Neural cell (in vitro differentiated cells): ENCODE measurements around the gene EPS15. TPM values are rescaled to one million over a fixed set of nuclear protein-coding genes. Genes with fewer than 3 reads are reported as not detected.
"Not testable (repeated sequence)": the region's sequence is repeated elsewhere in the genome, so short reads cannot be mapped to it uniquely, and the experiment has no call there.

Experiments
- H2AFZ ChIP-seq: fragments of 200-600, 300-800 bp; sonication (generic), shearing (Covaris generic); 2 replicates; pipeline ENCODE4 v1.6.0; 2014; ENCODE audit warnings: low read depth, mild to moderate bottlenecking, antibody characterized with exemption, low read length, moderate library complexity
- H3F3A ChIP-seq: fragments of 200-600 bp; shearing (Covaris generic); 2 replicates; pipeline ENCODE4 v1.6.1; 2016; ENCODE audit warnings: mild to moderate bottlenecking, moderate library complexity, mixed read lengths, antibody characterized with exemption, low read length; ENCODE audit not compliant: insufficient read depth, poor library complexity, severe bottlenecking
- H3K27ac ChIP-seq: fragments of 200-600, 300-800 bp; sonication (generic), shearing (Covaris generic); 2 replicates; pipeline ENCODE4 v1.5.1; 2014; ENCODE audit warnings: mild to moderate bottlenecking, low read length, moderate library complexity
- H3K27me3 ChIP-seq: fragments of 300-800, 200-600 bp; sonication (generic), shearing (Covaris generic); 2 replicates; pipeline ENCODE4 v1.6.0; 2014; ENCODE audit warnings: mild to moderate bottlenecking, low read depth, low read length, moderate library complexity; ENCODE audit not compliant: insufficient read depth
- H3K36me3 ChIP-seq: fragments of 300-800, 200-600 bp; sonication (generic), shearing (Covaris generic); 2 replicates; pipeline ENCODE4 v1.5.1; 2014; ENCODE audit warnings: mild to moderate bottlenecking, antibody characterized with exemption, low read length, moderate library complexity; ENCODE audit not compliant: insufficient read depth
- H3K4me2 ChIP-seq: fragments of 300-800, 200-600 bp; sonication (generic), shearing (Covaris generic); 2 replicates; pipeline ENCODE4 v1.6.0; 2014; ENCODE audit warnings: mild to moderate bottlenecking, low read length
- H3K4me3 ChIP-seq: fragments of 300-800, 200-600 bp; sonication (generic), shearing (Covaris generic); 2 replicates; pipeline ENCODE4 v1.5.1; 2014; ENCODE audit warnings: mild to moderate bottlenecking, low read length, moderate library complexity
- H3K79me2 ChIP-seq: fragments of 200-600 bp; shearing (Covaris generic); replicated peaks from 2 replicates; pipeline ENCODE4 v1.6.0; 2014; ENCODE audit warnings: mild to moderate bottlenecking, low read length, moderate library complexity; ENCODE audit not compliant: insufficient read depth
- H3K9ac ChIP-seq: fragments of 300-800, 200-600 bp; sonication (generic), shearing (Covaris generic); 2 replicates; pipeline ENCODE4 v1.6.1; 2016; ENCODE audit warnings: mild to moderate bottlenecking, low read length, mixed read lengths
- H3K9me2 ChIP-seq: fragments of 200-600 bp; shearing (Covaris generic); 2 replicates; pipeline ENCODE4 v1.6.1; 2016; ENCODE audit warnings: mild to moderate bottlenecking, low read length, mixed read lengths; ENCODE audit not compliant: insufficient read depth
- H3K9me3 ChIP-seq: fragments of 200-600, 300-800 bp; sonication (generic), shearing (Covaris generic); 2 replicates; pipeline ENCODE4 v1.6.1; 2016; ENCODE audit warnings: mild to moderate bottlenecking, mixed run types, low read length, moderate library complexity, mixed read lengths
- H4K20me1 ChIP-seq: fragments of 200-600 bp; shearing (Covaris generic); 2 replicates; pipeline ENCODE4 v1.6.1; 2016; ENCODE audit warnings: mild to moderate bottlenecking, mixed run types; ENCODE audit not compliant: insufficient read depth
- EP300 ChIP-seq: fragments of 450-650 bp; conservative IDR thresholded peaks from 2 replicates; pipeline ENCODE4 v1.6.1; 2014; ENCODE audit warnings: antibody characterized with exemption, mild to moderate bottlenecking, moderate library complexity; ENCODE audit not compliant: poor library complexity, severe bottlenecking
- EZH2 ChIP-seq: fragments of 200-600, 300-800 bp; shearing (Covaris generic), sonication (generic); IDR thresholded peaks from 2 replicates; pipeline ENCODE4 v1.6.1; 2014; ENCODE audit warnings: antibody characterized with exemption, low read length, borderline replicate concordance, mild to moderate bottlenecking; ENCODE audit not compliant: insufficient read depth, poor library complexity, severe bottlenecking
- MXI1 ChIP-seq: fragments of 450-650 bp; conservative IDR thresholded peaks from 2 replicates; pipeline ENCODE4 v1.6.1; 2014; ENCODE audit warnings: antibody characterized with exemption, mild to moderate bottlenecking; ENCODE audit not compliant: poor library complexity, severe bottlenecking
- POLR2AphosphoS5 ChIP-seq: IDR thresholded peaks from 2 replicates; pipeline ENCODE4 v1.6.1; 2012
- RAD21 ChIP-seq: fragments of 450-650 bp; conservative IDR thresholded peaks from 2 replicates; pipeline ENCODE4 v1.6.1; 2014; ENCODE audit warnings: antibody characterized with exemption, mild to moderate bottlenecking, moderate library complexity
- SMC3 ChIP-seq: fragments of 450-650 bp; conservative IDR thresholded peaks from 2 replicates; pipeline ENCODE4 v1.6.1; 2014; ENCODE audit warnings: antibody characterized with exemption, mild to moderate bottlenecking, moderate library complexity; ENCODE audit not compliant: poor library complexity
- TAF1 ChIP-seq: IDR thresholded peaks from 2 replicates; pipeline ENCODE4 v1.6.1; 2012; ENCODE audit warnings: low read depth
- polyA plus RNA-seq: library from polyadenylated mRNA; depleted of rRNA; stranded (reverse); fragments of >200 nt; gene quantifications from 2 replicates; pipeline ENCODE4 v1.2.3, GENCODE V29; 2014
- TF ChIP-seq, protein P1 (sequence below): IDR thresholded peaks from 2 replicates; pipeline ENCODE4 v1.6.1; 2012; ENCODE audit warnings: borderline replicate concordance
- TF ChIP-seq, protein P2 (sequence below): fragments of 450-650 bp; IDR thresholded peaks from 2 replicates; pipeline ENCODE4 v1.5.1; 2014; ENCODE audit warnings: antibody characterized with exemption, mild to moderate bottlenecking, moderate library complexity; ENCODE audit not compliant: poor library complexity, severe bottlenecking

EPS15 gene
- polyA plus RNA-seq, 1 donor from 2014 or later, result 101 TPM

DNA sequence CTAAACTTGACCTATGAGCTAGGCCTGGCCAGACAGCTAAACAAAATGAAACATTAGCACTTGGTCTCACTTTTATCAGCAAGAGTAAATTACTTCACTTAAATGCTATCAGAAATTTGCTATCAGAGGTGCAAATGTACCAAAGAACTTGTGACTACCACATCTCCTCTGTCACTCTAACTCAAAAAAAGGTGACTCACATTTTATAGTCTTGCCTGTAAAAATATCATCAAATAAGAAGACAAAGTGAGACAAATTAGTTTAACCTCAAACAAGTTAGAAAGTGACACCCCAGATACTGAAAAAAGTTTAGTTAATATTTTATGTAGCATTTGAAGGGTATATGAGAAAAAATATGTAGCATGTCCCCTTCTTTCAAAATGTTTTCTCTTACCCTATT, 76.9 kb downstream of the EPS15 start:
- Histone ChIP-seq H3K9ac (no peak overlapping the region), H3K4me3 (no peak overlapping the region), H3K9me2 (no peaks in the 10 kb centered on the region), H3K36me3 (no peaks in the 10 kb centered on the region), H3K79me2 (no peaks in the 10 kb centered on the region), H3F3A (no peaks in the 10 kb centered on the region), H4K20me1 (no peaks in the 10 kb centered on the region), H2AFZ (no peak overlapping the region), H3K27me3 (no peaks in the 10 kb centered on the region), H3K4me2 (no peak overlapping the region), H3K27ac (no peak overlapping the region), H3K9me3 (no peaks in the 10 kb centered on the region)
- TF ChIP-seq MXI1 (no peak), SMC3 (no peak), POLR2AphosphoS5 (no peak), TAF1 (no peak), EZH2 (no peak), EP300 (no peak), RAD21 (no peak)
- TF ChIP-seq, protein P1, sequence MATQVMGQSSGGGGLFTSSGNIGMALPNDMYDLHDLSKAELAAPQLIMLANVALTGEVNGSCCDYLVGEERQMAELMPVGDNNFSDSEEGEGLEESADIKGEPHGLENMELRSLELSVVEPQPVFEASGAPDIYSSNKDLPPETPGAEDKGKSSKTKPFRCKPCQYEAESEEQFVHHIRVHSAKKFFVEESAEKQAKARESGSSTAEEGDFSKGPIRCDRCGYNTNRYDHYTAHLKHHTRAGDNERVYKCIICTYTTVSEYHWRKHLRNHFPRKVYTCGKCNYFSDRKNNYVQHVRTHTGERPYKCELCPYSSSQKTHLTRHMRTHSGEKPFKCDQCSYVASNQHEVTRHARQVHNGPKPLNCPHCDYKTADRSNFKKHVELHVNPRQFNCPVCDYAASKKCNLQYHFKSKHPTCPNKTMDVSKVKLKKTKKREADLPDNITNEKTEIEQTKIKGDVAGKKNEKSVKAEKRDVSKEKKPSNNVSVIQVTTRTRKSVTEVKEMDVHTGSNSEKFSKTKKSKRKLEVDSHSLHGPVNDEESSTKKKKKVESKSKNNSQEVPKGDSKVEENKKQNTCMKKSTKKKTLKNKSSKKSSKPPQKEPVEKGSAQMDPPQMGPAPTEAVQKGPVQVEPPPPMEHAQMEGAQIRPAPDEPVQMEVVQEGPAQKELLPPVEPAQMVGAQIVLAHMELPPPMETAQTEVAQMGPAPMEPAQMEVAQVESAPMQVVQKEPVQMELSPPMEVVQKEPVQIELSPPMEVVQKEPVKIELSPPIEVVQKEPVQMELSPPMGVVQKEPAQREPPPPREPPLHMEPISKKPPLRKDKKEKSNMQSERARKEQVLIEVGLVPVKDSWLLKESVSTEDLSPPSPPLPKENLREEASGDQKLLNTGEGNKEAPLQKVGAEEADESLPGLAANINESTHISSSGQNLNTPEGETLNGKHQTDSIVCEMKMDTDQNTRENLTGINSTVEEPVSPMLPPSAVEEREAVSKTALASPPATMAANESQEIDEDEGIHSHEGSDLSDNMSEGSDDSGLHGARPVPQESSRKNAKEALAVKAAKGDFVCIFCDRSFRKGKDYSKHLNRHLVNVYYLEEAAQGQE, result no peak
- TF ChIP-seq, protein P2, sequence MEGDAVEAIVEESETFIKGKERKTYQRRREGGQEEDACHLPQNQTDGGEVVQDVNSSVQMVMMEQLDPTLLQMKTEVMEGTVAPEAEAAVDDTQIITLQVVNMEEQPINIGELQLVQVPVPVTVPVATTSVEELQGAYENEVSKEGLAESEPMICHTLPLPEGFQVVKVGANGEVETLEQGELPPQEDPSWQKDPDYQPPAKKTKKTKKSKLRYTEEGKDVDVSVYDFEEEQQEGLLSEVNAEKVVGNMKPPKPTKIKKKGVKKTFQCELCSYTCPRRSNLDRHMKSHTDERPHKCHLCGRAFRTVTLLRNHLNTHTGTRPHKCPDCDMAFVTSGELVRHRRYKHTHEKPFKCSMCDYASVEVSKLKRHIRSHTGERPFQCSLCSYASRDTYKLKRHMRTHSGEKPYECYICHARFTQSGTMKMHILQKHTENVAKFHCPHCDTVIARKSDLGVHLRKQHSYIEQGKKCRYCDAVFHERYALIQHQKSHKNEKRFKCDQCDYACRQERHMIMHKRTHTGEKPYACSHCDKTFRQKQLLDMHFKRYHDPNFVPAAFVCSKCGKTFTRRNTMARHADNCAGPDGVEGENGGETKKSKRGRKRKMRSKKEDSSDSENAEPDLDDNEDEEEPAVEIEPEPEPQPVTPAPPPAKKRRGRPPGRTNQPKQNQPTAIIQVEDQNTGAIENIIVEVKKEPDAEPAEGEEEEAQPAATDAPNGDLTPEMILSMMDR, result no peak

DNA sequence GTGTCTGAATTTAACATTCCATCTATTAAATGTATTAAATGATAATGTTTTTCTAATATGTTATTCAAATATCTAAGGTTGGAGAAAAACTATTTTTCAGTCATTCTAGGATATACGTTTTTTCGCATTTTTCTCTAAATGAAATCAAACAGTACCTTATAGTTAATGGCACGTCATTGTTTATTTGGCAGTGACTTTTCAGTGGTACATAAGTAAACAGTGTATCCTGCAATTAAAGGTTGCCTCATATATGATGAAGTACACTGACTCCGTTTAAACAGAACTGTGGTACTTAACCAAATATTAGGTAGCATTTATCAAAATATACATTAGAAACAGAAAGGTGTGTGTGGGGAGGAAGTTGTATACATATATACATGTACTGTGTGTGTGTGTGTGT, 79.2 kb downstream of the EPS15 start:
- no peaks in the 10 kb centered on the region for H3K27me3 ChIP-seq
- H3K9me2 ChIP-seq, result no peaks in the 10 kb centered on the region
- H3K4me3 ChIP-seq, result no peak overlapping the region
- no peaks in the 10 kb centered on the region for H3K9me3 ChIP-seq
- no peak for TF ChIP-seq EZH2
- no peak for TF ChIP-seq TAF1
- no peak for TF ChIP-seq RAD21
- TF ChIP-seq SMC3, result no peak
- no peak for TF ChIP-seq EP300
- no peaks in the 10 kb centered on the region for H3F3A ChIP-seq
- no peak overlapping the region for H3K9ac ChIP-seq
- no peak overlapping the region for H3K27ac ChIP-seq
- H3K4me2 ChIP-seq, result no peak overlapping the region
- H4K20me1 ChIP-seq, result no peaks in the 10 kb centered on the region
- no peaks in the 10 kb centered on the region for H3K36me3 ChIP-seq
- no peak overlapping the region for H2AFZ ChIP-seq
- no peaks in the 10 kb centered on the region for H3K79me2 ChIP-seq

DNA sequence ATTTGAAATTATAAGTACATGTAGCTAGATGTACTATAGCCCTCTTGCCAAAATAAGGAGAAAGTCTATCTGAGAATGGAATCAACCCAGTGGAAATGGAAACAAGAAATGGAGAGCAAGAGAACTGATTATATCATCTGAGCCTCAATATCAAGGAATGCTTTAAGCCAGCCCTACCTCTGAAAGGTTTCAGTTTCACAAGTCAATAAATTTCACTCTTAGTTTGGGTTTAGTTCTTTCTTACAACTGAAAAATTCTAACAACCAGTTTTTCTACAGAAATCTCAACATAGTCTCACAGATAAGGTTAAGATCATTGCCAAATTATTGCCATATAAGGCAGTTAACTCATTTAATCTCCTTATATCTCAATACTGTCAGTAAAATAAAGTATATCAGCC, 80.0 kb downstream of the EPS15 start:
- Histone ChIP-seq H3K9me3 (no peaks in the 10 kb centered on the region), H2AFZ (no peak overlapping the region), H4K20me1 (no peaks in the 10 kb centered on the region), H3K27ac (no peak overlapping the region), H3K79me2 (no peaks in the 10 kb centered on the region), H3K4me3 (no peak overlapping the region), H3K9ac (no peak overlapping the region), H3K36me3 (no peaks in the 10 kb centered on the region), H3K9me2 (no peaks in the 10 kb centered on the region), H3F3A (no peaks in the 10 kb centered on the region), H3K4me2 (no peak overlapping the region), H3K27me3 (no peaks in the 10 kb centered on the region)
- no peak for TF ChIP-seq POLR2AphosphoS5
- TF ChIP-seq, protein P2, result no peak
- TF ChIP-seq SMC3, result no peak
- TF ChIP-seq EP300, result no peak
- TF ChIP-seq RAD21, result no peak
- TF ChIP-seq EZH2, result no peak

DNA sequence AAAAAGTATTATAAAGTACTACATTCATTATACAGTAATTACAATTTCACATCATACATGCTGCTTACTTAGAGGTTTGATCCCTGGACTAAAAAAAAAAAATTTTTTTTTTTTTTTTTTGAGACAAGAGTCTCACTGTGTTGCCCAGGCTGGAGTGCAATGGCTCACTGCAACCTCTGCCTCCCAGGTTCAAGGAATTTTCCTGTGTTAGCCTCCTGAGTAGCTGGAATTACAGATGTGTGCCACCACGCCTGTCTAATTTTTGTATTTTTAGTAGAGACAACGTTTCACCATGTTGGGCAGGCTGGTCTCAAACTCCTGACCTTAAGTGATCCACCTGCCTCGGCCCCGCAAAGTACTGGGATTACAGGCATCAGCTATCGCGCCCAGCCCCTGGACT, 81.7 kb downstream of the EPS15 start:
- H3K36me3 ChIP-seq, H3K9me3 ChIP-seq, H3F3A ChIP-seq, H3K9me2 ChIP-seq, H3K27ac ChIP-seq, H3K79me2 ChIP-seq, H3K9ac ChIP-seq, H4K20me1 ChIP-seq, H3K4me2 ChIP-seq, H2AFZ ChIP-seq, H3K27me3 ChIP-seq, H3K4me3 ChIP-seq: not testable (repeated sequence)
